Measurements from ENCODE around the gene CCDC97. TPM values are rescaled to one million over a fixed set of nuclear protein-coding genes. Genes with fewer than 3 reads are reported as not detected.
A peak's percentile ranks its signal among the peaks of the same experiment; 100 is the strongest.

Gene CCDC97
- total RNA-seq, 2 experiments from 2014 or later = 15.0 to 36.6 TPM

- Histone ChIP-seq H3K36me3 (ENCODE audit: insufficient read depth, low read length) (no peaks in the 10 kb centered on the region), H3K9me3 (ENCODE audit: low read length) (no peaks in the 10 kb centered on the region), H3K4me2 (ENCODE audit: low read length) (peak within 1 kb of the TSS; percentile 91), H2AFZ (ENCODE audit: low read length) (peak within 1 kb of the TSS; percentile 64), H3K27ac (ENCODE audit: low read depth, low read length, poor library complexity, severe bottlenecking) (peak within 1 kb of the TSS; percentile 87), H3K4me3 (ENCODE audit: low read depth, low read length, poor library complexity, severe bottlenecking) (peak within 1 kb of the TSS; percentile 81), H3K9me2 (ENCODE audit: insufficient read depth, low read length) (no peaks in the 10 kb centered on the region), H4K20me1 (ENCODE audit: insufficient read depth, low read length) (no peaks in the 10 kb centered on the region), H3K4me1 (ENCODE audit: insufficient read depth, low read length, poor library complexity, severe bottlenecking) (peaks cover 10% of the 10 kb centered on the region), H3K79me2 (ENCODE audit: insufficient read depth, low read depth, low read length) (peaks cover 16% of the 10 kb centered on the region; the same call in 1 of the 2 replicates)
- peak; percentile 99 for DNase-seq (ENCODE audit: low spot score)
- TF ChIP-seq, protein P1, sequence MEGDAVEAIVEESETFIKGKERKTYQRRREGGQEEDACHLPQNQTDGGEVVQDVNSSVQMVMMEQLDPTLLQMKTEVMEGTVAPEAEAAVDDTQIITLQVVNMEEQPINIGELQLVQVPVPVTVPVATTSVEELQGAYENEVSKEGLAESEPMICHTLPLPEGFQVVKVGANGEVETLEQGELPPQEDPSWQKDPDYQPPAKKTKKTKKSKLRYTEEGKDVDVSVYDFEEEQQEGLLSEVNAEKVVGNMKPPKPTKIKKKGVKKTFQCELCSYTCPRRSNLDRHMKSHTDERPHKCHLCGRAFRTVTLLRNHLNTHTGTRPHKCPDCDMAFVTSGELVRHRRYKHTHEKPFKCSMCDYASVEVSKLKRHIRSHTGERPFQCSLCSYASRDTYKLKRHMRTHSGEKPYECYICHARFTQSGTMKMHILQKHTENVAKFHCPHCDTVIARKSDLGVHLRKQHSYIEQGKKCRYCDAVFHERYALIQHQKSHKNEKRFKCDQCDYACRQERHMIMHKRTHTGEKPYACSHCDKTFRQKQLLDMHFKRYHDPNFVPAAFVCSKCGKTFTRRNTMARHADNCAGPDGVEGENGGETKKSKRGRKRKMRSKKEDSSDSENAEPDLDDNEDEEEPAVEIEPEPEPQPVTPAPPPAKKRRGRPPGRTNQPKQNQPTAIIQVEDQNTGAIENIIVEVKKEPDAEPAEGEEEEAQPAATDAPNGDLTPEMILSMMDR (conservative IDR thresholded peaks at IDR 0.05; ENCODE audit: low read length) = no peak
- TF ChIP-seq EZH2phosphoT487 (IDR thresholded peaks at IDR 0.05; ENCODE audit: borderline replicate concordance, low read depth, low read length) = no peak
- intact Hi-C loops (cut with micrococcal nuclease; ENCODE audit: unreplicated experiment) = no loop called here
- CTCF ChIA-PET (ENCODE audit: unreplicated experiment) = interaction anchor here (0.6 to 1.1 kb wide), 5 partner anchors 9 to 182 kb away, joined by 3 to 4 read pairs (median 3); no protein-coding TSS in a partner anchor
- POLR2A ChIA-PET = interaction anchor here (0.5 to 2.2 kb wide), 16 partner anchors 9 to 807 kb away, joined by 3 to 8 read pairs (median 4); partner anchors contain the start of gene HNRNPUL1
- TSS peak; percentile 82 for BruUV-seq (replicated peaks)
These were observed 54.0 kb downstream of the CCDC97 start, which contains the start of gene B9D2 for GRCh38 chr19:41363753-41364523. Gene B9D2, minus strand, starts transcription at chr19:41364149. Its CDS starts 630 bp downstream, at chr19:41363519.

- intact Hi-C loops (cut with micrococcal nuclease; ENCODE audit: unreplicated experiment) = no loop called here
- H3K9me2 ChIP-seq (ENCODE audit: insufficient read depth, low read length) = no peaks in the 10 kb centered on the region
- H3K4me1 ChIP-seq (ENCODE audit: insufficient read depth, low read length, poor library complexity, severe bottlenecking) = peaks cover 10% of the 10 kb centered on the region
- POLR2A ChIA-PET = interaction anchor here (0.9 to 2.2 kb wide), 10 partner anchors 8 to 184 kb away, joined by 3 to 8 read pairs (median 4); no protein-coding TSS in a partner anchor
- peak overlapping the region; percentile 91 for H3K4me2 ChIP-seq (ENCODE audit: low read length)
- H3K4me3 ChIP-seq (ENCODE audit: low read depth, low read length, poor library complexity, severe bottlenecking) = peak overlapping the region; percentile 81
- BruUV-seq (replicated peaks) = no TSS peak
- no peaks in the 10 kb centered on the region for H3K36me3 ChIP-seq (ENCODE audit: insufficient read depth, low read length)
- no peaks in the 10 kb centered on the region for H4K20me1 ChIP-seq (ENCODE audit: insufficient read depth, low read length)
- H3K9me3 ChIP-seq (ENCODE audit: low read length) = no peaks in the 10 kb centered on the region
- TF ChIP-seq, protein P1 (conservative IDR thresholded peaks at IDR 0.05; ENCODE audit: low read length) = no peak
- no peak for TF ChIP-seq EZH2phosphoT487 (IDR thresholded peaks at IDR 0.05; ENCODE audit: borderline replicate concordance, low read depth, low read length)
- H3K79me2 ChIP-seq (ENCODE audit: insufficient read depth, low read depth, low read length) = peaks cover 16% of the 10 kb centered on the region; the same call in 1 of the 2 replicates
- no peak for DNase-seq (ENCODE audit: low spot score)
- H3K27ac ChIP-seq (ENCODE audit: low read depth, low read length, poor library complexity, severe bottlenecking) = peak overlapping the region; percentile 87
- H2AFZ ChIP-seq (ENCODE audit: low read length) = peak overlapping the region; percentile 64
- CTCF ChIA-PET (ENCODE audit: unreplicated experiment) = interaction anchor here (1.1 kb wide), 1 partner anchor 181 kb away, joined by 3 read pairs; no protein-coding TSS in a partner anchor
These were observed 54.8 kb downstream of the CCDC97 start for GRCh38 chr19:41364524-41365391.
